ENCODE data around the gene KLHL35. TPM values are rescaled to one million over a fixed set of nuclear protein-coding genes. Genes with fewer than 3 reads are reported as not detected.
A peak's percentile ranks its signal among the peaks of the same experiment; 100 is the strongest.

KLHL35 gene
- total RNA-seq, 4 donors from 2014 or later, result 0.17 to 0.42 (median 0.29) TPM; not detected in 1

- Histone ChIP-seq H3K9me3 (no peaks in the 10 kb centered on the region), H3K4me3 (no peak overlapping the region), H3K27me3 (no peaks in the 10 kb centered on the region), H3K27ac (replicated peaks in 1 of 4) (no peak overlapping the region), H3K4me1 (peaks cover 4 to 48% (median 20%) of the 10 kb centered on the region in 4 donors), H3K36me3 (peaks cover 54 to 75% (median 72%) of the 10 kb centered on the region in 4 donors)
- TF ChIP-seq EP300 (IDR thresholded peaks at IDR 0.05) (no peak), CTCF (IDR thresholded peaks at IDR 0.05) (no peak)
- WGBS, result 0% methylated on average over 1 of the region's 1 CpG
- intact Hi-C loops (cut with DNase I), result no loop called here
- DNase-seq (ENCODE audit: extremely low spot score), result no peak
Measured at GRCh38 chr11:75406338-75406777, 26.6 kb downstream of the KLHL35 start.

- Histone ChIP-seq H3K27me3 (no peaks in the 10 kb centered on the region), H3K4me1 (peaks cover 13 to 61% (median 37%) of the 10 kb centered on the region in 4 donors), H3K36me3 (peaks cover 56 to 81% (median 77%) of the 10 kb centered on the region in 4 donors), H3K9me3 (no peaks in the 10 kb centered on the region), H3K27ac (replicated peaks in 1 of 4) (no peak overlapping the region), H3K4me3 (no peak overlapping the region)
- no peak for TF ChIP-seq POLR2AphosphoS5 (IDR thresholded peaks at IDR 0.05)
- no peak for TF ChIP-seq EP300 (IDR thresholded peaks at IDR 0.05)
- TF ChIP-seq POLR2A (IDR thresholded peaks at IDR 0.05; ENCODE audit: low read depth), result no peak
- no peak for TF ChIP-seq CTCF (IDR thresholded peaks at IDR 0.05)
- no peak for DNase-seq (ENCODE audit: extremely low spot score)
- 82% methylated on average over 13 of the region's 15 CpGs for WGBS
- intact Hi-C loops (cut with DNase I), result no loop called here
Measured at GRCh38 chr11:75403983-75404658, 28.9 kb downstream of the KLHL35 start.

- Histone ChIP-seq H3K4me1 (peaks cover 13 to 54% (median 36%) of the 10 kb centered on the region in 4 donors), H3K27ac (replicated peaks in 1 of 4) (peak overlapping the region in 1 of 4 donors; percentile 8), H3K27me3 (no peaks in the 10 kb centered on the region), H3K9me3 (no peaks in the 10 kb centered on the region), H3K36me3 (peaks cover 51 to 72% (median 68%) of the 10 kb centered on the region in 4 donors), H3K4me3 (no peak overlapping the region)
- WGBS, result 67% methylated on average over 1 of the region's 1 CpG
- TF ChIP-seq POLR2AphosphoS5 (IDR thresholded peaks at IDR 0.05) (no peak), EP300 (IDR thresholded peaks at IDR 0.05) (no peak), CTCF (IDR thresholded peaks at IDR 0.05) (no peak), POLR2A (IDR thresholded peaks at IDR 0.05; ENCODE audit: low read depth) (no peak)
- intact Hi-C loops (cut with DNase I), result no loop called here
- DNase-seq (ENCODE audit: extremely low spot score), result no peak
Measured at GRCh38 chr11:75403037-75403436, 30.0 kb downstream of the KLHL35 start.

- Histone ChIP-seq H3K27ac (replicated peaks in 1 of 4) (no peak overlapping the region), H3K4me1 (peaks cover 13 to 48% (median 33%) of the 10 kb centered on the region in 4 donors), H3K9me3 (no peaks in the 10 kb centered on the region), H3K4me3 (no peak overlapping the region), H3K27me3 (no peaks in the 10 kb centered on the region), H3K36me3 (peaks cover 51 to 65% (median 64%) of the 10 kb centered on the region in 4 donors)
- DNase-seq (ENCODE audit: extremely low spot score), result no peak
- intact Hi-C loops (cut with DNase I), result no loop called here
- TF ChIP-seq POLR2AphosphoS5 (IDR thresholded peaks at IDR 0.05) (no peak), POLR2A (IDR thresholded peaks at IDR 0.05; ENCODE audit: low read depth) (no peak), CTCF (IDR thresholded peaks at IDR 0.05) (no peak), EP300 (IDR thresholded peaks at IDR 0.05) (no peak)
- WGBS, result 85% methylated on average over 10 of the region's 10 CpGs
Measured at GRCh38 chr11:75402002-75402773, 30.8 kb downstream of the KLHL35 start.
